K562 (cell line): ENCODE data around the gene GALNT12. TPM values are rescaled to one million over a fixed set of nuclear protein-coding genes. Genes with fewer than 3 reads are reported as not detected.

Source experiments
- ATAC-seq: fragments of 200-7000 bp; cut with Tn5 transposase; 3 replicates; pipeline ENCODE4 v1.9.1; 2020; ENCODE audit warnings: moderate library complexity
- BruUV-seq: library from RNA; stranded (reverse); fragments of 400-500 nt; replicated peaks from 2 replicates; lab custom pipeline; 2021; lab: Mats Ljungman, UMichigan
- CTCF ChIA-PET: fragments of 300-600 bp; formaldehyde crosslinking; extraction: SDS; loops from one replicate; lab custom pipeline; 2021; ENCODE audit warnings: low intra/inter-chr PET ratio; lab: Yijun Ruan, JAX
- POLR2A ChIA-PET: fragments of 300-600, 350-650 bp; sonication (Branson Sonifier 250); formaldehyde crosslinking; extraction: SDS; loops from one replicate; lab custom pipeline; 2021; ENCODE audit warnings: antibody characterized with exemption, inconsistent platforms; lab: Yijun Ruan, JAX
- DNase-seq, 4 experiments: peaks; one replicate each; pipeline versions ENCODE4 v3.0.0 to v3.0.0-alpha.2; 2011 to 2018; ENCODE audit warnings: low spot score in 3 of 4, mixed read lengths in 3 of 4; ENCODE audit errors: extremely low read depth in 1 of 4
- FAIRE-seq: peaks from 2 replicates; lab custom pipeline; 2011; peaks lifted over from hg19 to GRCh38; lab: Jason Lieb, UNC
- H2AFZ ChIP-seq: 2 replicates; pipeline ENCODE4 v1.6.0; 2011; ENCODE audit warnings: low read depth, low read length, control low read depth, inconsistent platforms
- H3K27ac ChIP-seq: fragments of 200-600 bp; 3 replicates; pipeline ENCODE4 v1.8.0; 2011; ENCODE audit warnings: low read depth, mild to moderate bottlenecking, control low read depth, inconsistent platforms, low read length, moderate library complexity, mixed read lengths; ENCODE audit errors: extremely low read depth
- H3K27me3 ChIP-seq, 2 experiments: fragments of 300-600 bp in 1 of 2; 2 replicates in 1 of 2; 3 replicates in 1 of 2; pipeline versions ENCODE4 v1.6.0 to v1.8.0; 2011; ENCODE audit warnings: inconsistent platforms in 2 of 2, low read length in 2 of 2, mild to moderate bottlenecking in 1 of 2, mixed read lengths in 1 of 2, moderate library complexity in 1 of 2; ENCODE audit not compliant: control insufficient read depth in 2 of 2, insufficient read depth in 2 of 2
- H3K36me3 ChIP-seq: fragments of 300-600 bp; 3 replicates; pipeline ENCODE4 v1.8.0; 2011; ENCODE audit warnings: mild to moderate bottlenecking, low read length, inconsistent platforms; ENCODE audit not compliant: control insufficient read depth, insufficient read depth
- H3K4me1 ChIP-seq, 2 experiments: fragments of 200-600 bp in 1 of 2; replicated peaks in 1 of 2; 2 replicates in 1 of 2; 3 replicates in 1 of 2; pipeline versions ENCODE4 v1.5.1 to v1.8.0; 2011; ENCODE audit warnings: inconsistent platforms in 2 of 2, low read length in 2 of 2, mild to moderate bottlenecking in 1 of 2, mixed read lengths in 1 of 2, moderate library complexity in 1 of 2; ENCODE audit not compliant: control insufficient read depth in 2 of 2, insufficient read depth in 2 of 2
- H3K4me2 ChIP-seq: 2 replicates; pipeline ENCODE4 v1.6.1; 2011; ENCODE audit warnings: low read length, control low read depth, inconsistent platforms, mixed read lengths; ENCODE audit not compliant: insufficient read depth
- H3K4me3 ChIP-seq: fragments of 200-600 bp; sonication (generic), shearing (Covaris generic); 2 replicates; pipeline ENCODE4 v1.5.1; 2016; ENCODE audit warnings: control low read depth, inconsistent platforms
- H3K79me2 ChIP-seq: fragments of 200-600 bp; 3 replicates; pipeline ENCODE4 v1.8.0; 2011; ENCODE audit warnings: low read length, inconsistent platforms; ENCODE audit not compliant: control insufficient read depth, insufficient read depth
- H3K9ac ChIP-seq, 2 experiments: 2 replicates each; pipeline versions ENCODE4 v1.6.0 to v1.6.1; 2011; ENCODE audit warnings: low read depth in 2 of 2, low read length in 2 of 2, control low read depth in 1 of 2, inconsistent platforms in 1 of 2, mild to moderate bottlenecking in 1 of 2, mixed read lengths in 1 of 2; ENCODE audit not compliant: insufficient read depth in 1 of 2
- H3K9me1 ChIP-seq: one replicate; pipeline ENCODE4 v1.6.0; 2011; ENCODE audit warnings: inconsistent platforms, mild to moderate bottlenecking, low read length, moderate library complexity; ENCODE audit not compliant: control insufficient read depth, insufficient read depth
- H3K9me3 ChIP-seq: replicated peaks from 2 replicates; pipeline ENCODE4 v1.5.1; 2011; ENCODE audit warnings: low read depth, low read length, inconsistent platforms; ENCODE audit not compliant: control insufficient read depth, insufficient read depth
- H4K20me1 ChIP-seq: replicated peaks from 2 replicates; pipeline ENCODE4 v1.6.1; 2011; ENCODE audit warnings: low read length, inconsistent platforms, mixed read lengths; ENCODE audit not compliant: control insufficient read depth, insufficient read depth
- ZNF316 ChIP-seq: fragments of 450-650 bp; IDR thresholded peaks from 2 replicates; pipeline ENCODE4 v1.6.1; 2016
- WGBS: fragments of 100-300 bp; shearing (Covaris generic); methylation state at CpG from one replicate; pipeline ENCODE4 v1.1.6; 2016; ENCODE audit warnings: low coverage, mixed read lengths; ENCODE audit not compliant: insufficient coverage; ENCODE audit errors: missing lambda C conversion rate; 5-methylcytosine and 5-hydroxymethylcytosine counted together
- in situ Hi-C: fragments of 300-500 bp; cut with MboI; formaldehyde crosslinking; loops from 4 replicates; pipeline ENCODE4 v1.15.0; 2018; ENCODE audit warnings: inconsistent platforms, mixed read lengths
- intact Hi-C: fragments of 100-400 bp; cut with micrococcal nuclease; formaldehyde crosslinking; loops from 2 replicates; pipeline ENCODE4 v1.14.2; 2022
- polyA plus RNA-seq, 8 experiments: library from polyadenylated mRNA; depleted of rRNA in 4 of 8; stranded (reverse) in 5 of 8; unstranded in 3 of 8; fragments of >200 nt; fragmentation: Nextera tagmentation in 2 of 8; fragmentation: Illumina TruSeq in 1 of 8; extraction: Ambion mirVana in 2 of 8; extraction: Trizol in 1 of 8; gene quantifications; 2 replicates each; pipeline versions ENCODE4 v1.2.1 to v1.2.3, GENCODE V29; 2011 to 2014; ENCODE audit warnings: inconsistent platforms in 1 of 8, missing spikeins in 1 of 8
- total RNA-seq, 7 experiments: library from RNA; depleted of rRNA in 6 of 7; stranded (reverse); fragments of >200 nt in 6 of 7; fragmentation: Illumina TruSeq in 2 of 7; extraction: Trizol in 2 of 7; gene quantifications; 2 replicates each; pipeline versions ENCODE4 v1.2.1 to v1.2.3, GENCODE V29; 2011 to 2021; ENCODE audit warnings: low replicate concordance in 1 of 7
- TF ChIP-seq, protein P1 (sequence below): sonication (generic); formaldehyde crosslinking; IDR thresholded peaks from 2 replicates; pipeline ENCODE4 v1.8.1; 2023; ENCODE audit warnings: mild to moderate bottlenecking, missing genetic modification reagents

Gene GALNT12
- total and polyA plus RNA-seq, 9 of the 15 experiments (the other 6 are each of a cell fraction or from before 2014, with no cell fraction given), result 29.7 to 82.9 (median 44.2) TPM

DNA sequence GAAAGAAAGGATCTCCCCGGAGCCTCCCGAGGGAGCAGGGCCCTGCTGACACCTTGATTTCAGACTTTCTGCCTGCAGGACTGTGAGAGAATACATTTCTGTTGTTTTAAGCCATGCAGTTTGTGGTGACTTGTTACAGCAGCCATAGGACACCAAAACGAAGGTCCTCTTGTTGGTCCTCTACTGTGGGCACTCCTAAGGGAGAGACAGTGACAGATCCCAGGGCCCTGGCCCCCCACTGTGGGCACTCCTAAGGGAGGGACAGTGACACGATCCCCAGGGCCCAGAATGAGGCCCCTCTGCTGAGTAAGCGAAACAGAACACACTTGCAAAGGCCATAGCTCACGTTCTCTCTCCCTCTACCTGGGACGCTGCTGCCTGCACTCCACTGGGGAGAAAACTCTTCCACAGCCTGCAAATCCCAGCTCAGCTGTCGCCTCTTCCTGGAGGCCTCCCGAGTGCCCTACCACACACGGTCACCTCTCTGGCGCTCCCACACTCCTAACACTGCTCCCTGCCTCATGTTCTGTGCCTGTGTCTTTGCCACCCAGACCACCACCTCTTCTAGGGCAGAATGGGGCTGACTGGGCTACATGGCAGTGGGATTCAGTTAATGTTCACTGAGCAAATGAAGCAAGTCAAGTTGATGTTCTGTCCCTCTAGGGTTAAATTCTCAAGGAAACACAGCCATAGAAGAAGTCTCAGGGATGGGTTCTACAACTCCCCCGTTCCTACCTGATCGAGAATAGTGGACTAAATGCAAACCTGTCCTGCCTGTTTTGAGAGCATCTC lies 34.9 kb upstream of the GALNT12 start:
- H3K4me2 ChIP-seq, result no peak overlapping the region
- H2AFZ ChIP-seq, result no peak overlapping the region
- H3K79me2 ChIP-seq, result no peaks in the 10 kb centered on the region
- DNase-seq (no peak), ATAC-seq (no peak), FAIRE-seq (no peak)
- no peaks in the 10 kb centered on the region for H4K20me1 ChIP-seq
- H3K4me3 ChIP-seq, result no peak overlapping the region
- intact Hi-C loops (no loop called here), in situ Hi-C loops (loop anchor here (10.0 kb wide), 1 partner anchor 458 kb away; no protein-coding TSS in a partner anchor)
- peaks cover 2% of the 10 kb centered on the region for H3K9me1 ChIP-seq
- ChIA-PET CTCF (no interaction called here), POLR2A (interaction anchor here (0.6 to 0.7 kb wide), 3 partner anchors 46 to 176 kb away, joined by 3 to 5 read pairs (median 4); no protein-coding TSS in a partner anchor)
- H3K4me1 ChIP-seq, result peaks cover 0 to 3% of the 10 kb centered on the region in 2 experiments; a peak in 1 of 5 replicates
- TF ChIP-seq ZNF316, result peak; percentile 34; the same call in 1 of the 2 replicates
- TF ChIP-seq, protein P1, sequence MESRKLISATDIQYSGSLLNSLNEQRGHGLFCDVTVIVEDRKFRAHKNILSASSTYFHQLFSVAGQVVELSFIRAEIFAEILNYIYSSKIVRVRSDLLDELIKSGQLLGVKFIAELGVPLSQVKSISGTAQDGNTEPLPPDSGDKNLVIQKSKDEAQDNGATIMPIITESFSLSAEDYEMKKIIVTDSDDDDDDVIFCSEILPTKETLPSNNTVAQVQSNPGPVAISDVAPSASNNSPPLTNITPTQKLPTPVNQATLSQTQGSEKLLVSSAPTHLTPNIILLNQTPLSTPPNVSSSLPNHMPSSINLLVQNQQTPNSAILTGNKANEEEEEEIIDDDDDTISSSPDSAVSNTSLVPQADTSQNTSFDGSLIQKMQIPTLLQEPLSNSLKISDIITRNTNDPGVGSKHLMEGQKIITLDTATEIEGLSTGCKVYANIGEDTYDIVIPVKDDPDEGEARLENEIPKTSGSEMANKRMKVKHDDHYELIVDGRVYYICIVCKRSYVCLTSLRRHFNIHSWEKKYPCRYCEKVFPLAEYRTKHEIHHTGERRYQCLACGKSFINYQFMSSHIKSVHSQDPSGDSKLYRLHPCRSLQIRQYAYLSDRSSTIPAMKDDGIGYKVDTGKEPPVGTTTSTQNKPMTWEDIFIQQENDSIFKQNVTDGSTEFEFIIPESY (CRISPR knock-in tag), result no peak
- H3K9me3 ChIP-seq, result no peaks in the 10 kb centered on the region
- no peaks in the 10 kb centered on the region for H3K27me3 ChIP-seq
- WGBS, result 91% methylated on average over 12 of the region's 13 CpGs
- H3K27ac ChIP-seq, result no peak overlapping the region
- no TSS peak for BruUV-seq
- H3K9ac ChIP-seq, result peak overlapping the region in 1 of 2 experiments; percentile 39; a peak in 1 of 4 replicates
- H3K36me3 ChIP-seq, result peaks cover 82% of the 10 kb centered on the region
